HL-60 (cell line): ENCODE data around the gene C11orf86.
"Not testable (repeated sequence)": the region's sequence is repeated elsewhere in the genome, so short reads cannot be mapped to it uniquely, and the experiment has no call there.

ENCODE experiments used
- DNase-seq, 2 experiments: peaks; one replicate each; pipeline ENCODE4 v3.0.0-alpha.2; 2010 to 2020; ENCODE audit warnings: low read depth in 1 of 2, low spot score in 1 of 2
- H3K27ac ChIP-seq: fragments of 250-450 bp; sonication (Bioruptor Pico); replicated peaks from 2 replicates; pipeline ENCODE4 v1.5.1; 2020; ENCODE audit warnings: mild to moderate bottlenecking, moderate library complexity
- H3K27me3 ChIP-seq: fragments of 250-450 bp; sonication (Bioruptor Pico); 2 replicates; pipeline ENCODE4 v1.5.1; 2021; ENCODE audit warnings: mild to moderate bottlenecking, moderate library complexity; ENCODE audit not compliant: insufficient read depth, poor library complexity, severe bottlenecking
- H3K4me3 ChIP-seq: replicated peaks from 2 replicates; pipeline ENCODE4 v1.5.1; 2011; ENCODE audit warnings: mild to moderate bottlenecking, control low read depth, low read length; ENCODE audit not compliant: insufficient read depth
- GABPA ChIP-seq: IDR thresholded peaks from 2 replicates; pipeline ENCODE4 v1.6.1; 2012; ENCODE audit warnings: low read depth
- POLR2AphosphoS5 ChIP-seq: IDR thresholded peaks from 2 replicates; pipeline ENCODE4 v1.6.1; 2012; ENCODE audit warnings: low read depth
- SPI1 ChIP-seq: IDR thresholded peaks from 2 replicates; pipeline ENCODE4 v1.6.1; 2012; ENCODE audit warnings: low read depth, mild to moderate bottlenecking, borderline replicate concordance
- TF ChIP-seq, protein P1 (sequence below): IDR thresholded peaks from 2 replicates; pipeline ENCODE4 v1.6.1; 2012; ENCODE audit warnings: low read depth; ENCODE audit not compliant: insufficient replicate concordance
- TF ChIP-seq, protein P2 (sequence below): IDR thresholded peaks from one replicate; pipeline ENCODE4 v1.5.1; 2011; ENCODE audit warnings: low read length, control low read depth, inconsistent platforms; ENCODE audit not compliant: insufficient read depth

Gene C11orf86

GRCh38 chr11:67002297-67002913 lies 27.3 kb downstream of the C11orf86 start:
- Histone ChIP-seq H3K4me3 (no peak overlapping the region), H3K27ac (no peak overlapping the region), H3K27me3 (no peaks in the 10 kb centered on the region)
- TF ChIP-seq POLR2AphosphoS5 (no peak), GABPA (no peak), SPI1 (no peak)
- TF ChIP-seq, protein P1, sequence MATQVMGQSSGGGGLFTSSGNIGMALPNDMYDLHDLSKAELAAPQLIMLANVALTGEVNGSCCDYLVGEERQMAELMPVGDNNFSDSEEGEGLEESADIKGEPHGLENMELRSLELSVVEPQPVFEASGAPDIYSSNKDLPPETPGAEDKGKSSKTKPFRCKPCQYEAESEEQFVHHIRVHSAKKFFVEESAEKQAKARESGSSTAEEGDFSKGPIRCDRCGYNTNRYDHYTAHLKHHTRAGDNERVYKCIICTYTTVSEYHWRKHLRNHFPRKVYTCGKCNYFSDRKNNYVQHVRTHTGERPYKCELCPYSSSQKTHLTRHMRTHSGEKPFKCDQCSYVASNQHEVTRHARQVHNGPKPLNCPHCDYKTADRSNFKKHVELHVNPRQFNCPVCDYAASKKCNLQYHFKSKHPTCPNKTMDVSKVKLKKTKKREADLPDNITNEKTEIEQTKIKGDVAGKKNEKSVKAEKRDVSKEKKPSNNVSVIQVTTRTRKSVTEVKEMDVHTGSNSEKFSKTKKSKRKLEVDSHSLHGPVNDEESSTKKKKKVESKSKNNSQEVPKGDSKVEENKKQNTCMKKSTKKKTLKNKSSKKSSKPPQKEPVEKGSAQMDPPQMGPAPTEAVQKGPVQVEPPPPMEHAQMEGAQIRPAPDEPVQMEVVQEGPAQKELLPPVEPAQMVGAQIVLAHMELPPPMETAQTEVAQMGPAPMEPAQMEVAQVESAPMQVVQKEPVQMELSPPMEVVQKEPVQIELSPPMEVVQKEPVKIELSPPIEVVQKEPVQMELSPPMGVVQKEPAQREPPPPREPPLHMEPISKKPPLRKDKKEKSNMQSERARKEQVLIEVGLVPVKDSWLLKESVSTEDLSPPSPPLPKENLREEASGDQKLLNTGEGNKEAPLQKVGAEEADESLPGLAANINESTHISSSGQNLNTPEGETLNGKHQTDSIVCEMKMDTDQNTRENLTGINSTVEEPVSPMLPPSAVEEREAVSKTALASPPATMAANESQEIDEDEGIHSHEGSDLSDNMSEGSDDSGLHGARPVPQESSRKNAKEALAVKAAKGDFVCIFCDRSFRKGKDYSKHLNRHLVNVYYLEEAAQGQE: no peak
- TF ChIP-seq, protein P2, sequence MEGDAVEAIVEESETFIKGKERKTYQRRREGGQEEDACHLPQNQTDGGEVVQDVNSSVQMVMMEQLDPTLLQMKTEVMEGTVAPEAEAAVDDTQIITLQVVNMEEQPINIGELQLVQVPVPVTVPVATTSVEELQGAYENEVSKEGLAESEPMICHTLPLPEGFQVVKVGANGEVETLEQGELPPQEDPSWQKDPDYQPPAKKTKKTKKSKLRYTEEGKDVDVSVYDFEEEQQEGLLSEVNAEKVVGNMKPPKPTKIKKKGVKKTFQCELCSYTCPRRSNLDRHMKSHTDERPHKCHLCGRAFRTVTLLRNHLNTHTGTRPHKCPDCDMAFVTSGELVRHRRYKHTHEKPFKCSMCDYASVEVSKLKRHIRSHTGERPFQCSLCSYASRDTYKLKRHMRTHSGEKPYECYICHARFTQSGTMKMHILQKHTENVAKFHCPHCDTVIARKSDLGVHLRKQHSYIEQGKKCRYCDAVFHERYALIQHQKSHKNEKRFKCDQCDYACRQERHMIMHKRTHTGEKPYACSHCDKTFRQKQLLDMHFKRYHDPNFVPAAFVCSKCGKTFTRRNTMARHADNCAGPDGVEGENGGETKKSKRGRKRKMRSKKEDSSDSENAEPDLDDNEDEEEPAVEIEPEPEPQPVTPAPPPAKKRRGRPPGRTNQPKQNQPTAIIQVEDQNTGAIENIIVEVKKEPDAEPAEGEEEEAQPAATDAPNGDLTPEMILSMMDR: no peak
- no peak for DNase-seq

DNA sequence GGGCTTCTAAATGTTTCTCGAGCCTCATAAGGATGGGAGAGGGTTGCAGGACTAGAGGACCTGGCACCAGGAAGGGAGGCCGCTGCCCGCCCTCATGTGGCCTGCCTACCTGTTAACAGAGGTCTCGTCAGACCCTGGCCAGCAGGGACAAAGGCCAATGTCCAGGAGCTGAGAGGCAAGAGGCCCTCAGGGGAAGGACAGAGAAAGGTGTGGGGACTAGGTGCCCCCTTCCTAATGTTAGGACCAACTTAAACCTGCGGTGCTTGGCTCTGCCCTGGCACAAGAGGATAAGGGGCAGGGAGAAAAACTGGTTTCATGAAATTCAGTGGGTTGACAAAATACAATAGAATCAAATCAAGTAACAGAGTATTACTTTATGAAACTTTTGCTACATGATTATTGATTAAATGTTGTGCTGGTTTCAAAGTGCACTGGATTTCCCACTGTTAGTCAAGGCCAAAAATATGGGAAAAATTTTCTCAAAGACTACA lies 27.9 kb downstream of the C11orf86 start:
- Histone ChIP-seq H3K27me3 (no peaks in the 10 kb centered on the region), H3K27ac (no peak overlapping the region), H3K4me3 (no peak overlapping the region)
- no peak for DNase-seq
- TF ChIP-seq, protein P2: no peak
- TF ChIP-seq POLR2AphosphoS5: no peak
- no peak for TF ChIP-seq SPI1
- no peak for TF ChIP-seq GABPA
- TF ChIP-seq, protein P1: no peak

GRCh38 chr11:67005200-67005599 lies 30.1 kb downstream of the C11orf86 start:
- not testable (repeated sequence) for H3K4me3 ChIP-seq, DNase-seq, H3K27me3 ChIP-seq, H3K27ac ChIP-seq

DNA sequence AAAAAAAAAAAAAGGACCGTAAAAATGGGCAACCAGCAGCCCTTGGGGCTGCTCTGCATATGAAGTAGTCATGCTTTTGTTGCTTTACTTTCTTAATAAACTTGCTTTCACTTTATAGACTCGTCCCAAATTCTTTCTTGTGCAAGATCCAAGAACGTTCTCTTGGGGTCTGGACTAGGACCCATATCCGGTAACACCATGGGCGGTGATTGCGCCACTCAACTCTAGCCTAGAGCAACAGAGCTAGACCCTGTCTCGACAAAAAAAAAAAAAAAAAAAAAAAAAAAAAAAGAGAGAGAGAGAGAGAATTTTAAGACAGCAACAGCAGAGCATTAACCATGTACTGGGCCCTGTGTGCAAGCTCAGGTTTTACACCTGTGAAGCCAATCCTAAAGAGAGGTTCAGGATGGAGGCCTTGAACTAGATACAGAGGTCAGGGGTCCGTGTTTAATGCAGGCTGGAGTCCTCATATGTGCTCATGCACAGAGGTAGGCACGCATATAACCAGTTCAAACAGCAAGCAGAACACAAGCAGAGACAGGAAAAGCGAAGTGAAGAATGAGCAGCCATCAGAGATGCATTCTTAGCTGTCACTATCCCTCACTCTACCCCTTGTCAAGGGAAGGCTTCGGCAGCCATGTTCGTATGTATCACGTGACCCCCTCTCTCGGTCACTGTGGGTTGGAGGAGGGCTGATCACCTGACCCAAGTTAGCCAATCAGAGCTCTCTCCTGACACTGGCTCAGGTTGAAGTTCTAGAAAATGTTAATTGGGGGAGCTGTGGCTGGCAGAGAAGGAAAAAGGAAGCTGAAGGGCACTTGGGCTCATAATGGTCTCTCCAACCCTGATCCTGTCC lies 31.2 kb downstream of the C11orf86 start:
- Histone ChIP-seq H3K27me3 (no peaks in the 10 kb centered on the region), H3K27ac (no peak overlapping the region), H3K4me3 (no peak overlapping the region)
- peak; percentile 18 to 42 for DNase-seq
- TF ChIP-seq, protein P1: no peak
- no peak for TF ChIP-seq POLR2AphosphoS5
